A549 treated with AZD9567 at 1 μM for 4 hours (cell line): ENCODE data around the gene RAB11FIP5. TPM values are rescaled to one million over a fixed set of nuclear protein-coding genes. Genes with fewer than 3 reads are reported as not detected.

Experiments
- total RNA-seq: library from RNA; stranded (reverse); fragments of 200-300 nt; extraction: Qiagen RNA extraction; gene quantifications from 5 replicates; pipeline ENCODE4 v1.2.3, GENCODE V29; 2022; ENCODE audit not compliant: insufficient read depth

The RAB11FIP5 gene, protein sequence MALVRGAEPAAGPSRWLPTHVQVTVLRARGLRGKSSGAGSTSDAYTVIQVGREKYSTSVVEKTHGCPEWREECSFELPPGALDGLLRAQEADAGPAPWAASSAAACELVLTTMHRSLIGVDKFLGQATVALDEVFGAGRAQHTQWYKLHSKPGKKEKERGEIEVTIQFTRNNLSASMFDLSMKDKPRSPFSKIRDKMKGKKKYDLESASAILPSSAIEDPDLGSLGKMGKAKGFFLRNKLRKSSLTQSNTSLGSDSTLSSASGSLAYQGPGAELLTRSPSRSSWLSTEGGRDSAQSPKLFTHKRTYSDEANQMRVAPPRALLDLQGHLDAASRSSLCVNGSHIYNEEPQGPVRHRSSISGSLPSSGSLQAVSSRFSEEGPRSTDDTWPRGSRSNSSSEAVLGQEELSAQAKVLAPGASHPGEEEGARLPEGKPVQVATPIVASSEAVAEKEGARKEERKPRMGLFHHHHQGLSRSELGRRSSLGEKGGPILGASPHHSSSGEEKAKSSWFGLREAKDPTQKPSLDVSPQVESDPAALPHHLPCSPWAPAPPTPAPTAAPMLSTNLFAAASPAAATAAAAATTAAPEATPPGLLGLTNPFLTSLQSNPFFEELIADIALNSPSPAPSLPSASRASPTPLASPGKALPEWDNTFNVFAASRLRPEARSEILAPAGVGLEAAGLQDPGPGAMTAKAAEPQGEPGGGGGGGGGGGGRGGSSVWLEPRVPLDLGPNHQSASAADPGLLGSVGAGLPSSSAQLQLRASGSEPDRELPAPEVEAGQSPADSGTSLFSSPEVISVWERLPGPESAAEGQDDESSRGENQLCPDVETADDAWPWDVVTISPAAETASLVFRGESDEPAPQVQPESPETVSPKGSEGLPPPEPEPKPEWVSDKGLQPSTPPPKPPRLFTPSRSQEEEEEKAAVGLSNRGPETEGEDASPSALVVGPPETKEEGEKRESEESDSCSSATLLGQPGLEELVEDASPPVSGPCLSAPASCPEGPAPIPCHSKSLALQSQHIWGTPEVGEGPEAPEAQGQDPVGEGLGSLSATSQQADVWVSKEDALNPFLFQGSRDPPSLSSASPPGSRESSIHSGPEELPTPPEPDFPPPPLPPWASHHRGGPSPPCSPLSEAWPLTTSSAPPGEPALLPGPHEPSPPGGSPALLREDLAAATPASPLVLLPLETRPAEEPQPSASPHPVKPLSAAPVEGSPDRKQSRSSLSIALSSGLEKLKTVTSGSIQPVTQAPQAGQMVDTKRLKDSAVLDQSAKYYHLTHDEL (N-terminal part only)
- 27.9 to 33.9 TPM (median 32.6 TPM) in 5 replicates for total RNA-seq

DNA sequence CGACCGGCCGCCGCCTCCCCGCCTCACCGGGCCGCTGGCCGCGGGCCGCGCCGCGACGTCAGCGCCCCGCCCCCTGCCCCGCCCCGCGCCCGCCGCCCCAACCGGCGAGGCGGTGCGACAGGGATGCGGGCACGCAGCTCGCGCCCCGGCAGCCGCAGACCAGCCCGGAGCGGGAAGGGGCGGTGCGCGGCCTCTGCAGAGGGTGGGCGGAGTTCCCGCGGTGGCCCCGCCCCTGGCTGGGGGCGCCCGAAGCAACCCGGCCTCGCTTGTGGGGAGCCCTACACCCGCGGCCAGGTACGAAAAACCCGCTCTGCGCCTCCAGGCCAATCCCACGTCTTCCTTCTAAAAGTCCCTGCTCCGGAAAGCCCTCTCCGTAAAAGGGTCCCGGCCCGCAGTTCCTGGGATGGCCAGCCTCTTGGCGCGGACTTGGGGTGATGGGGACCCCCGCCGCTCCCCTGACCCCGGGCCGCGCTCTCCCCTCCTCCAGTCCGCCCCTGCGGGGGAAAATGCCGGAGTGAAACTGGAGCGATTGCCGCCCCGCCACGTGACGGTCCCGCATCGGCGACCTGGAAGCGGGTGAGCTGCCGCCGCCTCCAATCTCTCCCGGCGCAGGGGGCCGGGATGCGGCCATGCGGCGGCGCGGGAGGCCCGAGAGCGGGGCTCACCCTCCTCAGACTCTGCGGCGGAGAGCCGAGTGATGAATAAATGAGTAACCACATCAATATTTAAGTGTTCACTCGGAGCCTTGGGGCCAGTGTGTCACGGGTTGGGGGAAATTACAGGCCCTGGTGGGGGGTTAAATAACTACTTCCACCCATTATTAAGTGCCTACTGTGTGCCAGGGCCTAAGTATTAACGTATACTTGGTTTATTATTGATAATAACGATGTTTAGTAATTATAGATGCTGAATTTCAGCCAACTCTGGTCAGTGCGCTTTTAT is at the start of gene RAB11FIP5:
RAB11FIP5 (minus strand) TSS at position 36 of the 942 bp plus-strand sequence. CDS start 171 bp downstream, outside the sequence.

DNA sequence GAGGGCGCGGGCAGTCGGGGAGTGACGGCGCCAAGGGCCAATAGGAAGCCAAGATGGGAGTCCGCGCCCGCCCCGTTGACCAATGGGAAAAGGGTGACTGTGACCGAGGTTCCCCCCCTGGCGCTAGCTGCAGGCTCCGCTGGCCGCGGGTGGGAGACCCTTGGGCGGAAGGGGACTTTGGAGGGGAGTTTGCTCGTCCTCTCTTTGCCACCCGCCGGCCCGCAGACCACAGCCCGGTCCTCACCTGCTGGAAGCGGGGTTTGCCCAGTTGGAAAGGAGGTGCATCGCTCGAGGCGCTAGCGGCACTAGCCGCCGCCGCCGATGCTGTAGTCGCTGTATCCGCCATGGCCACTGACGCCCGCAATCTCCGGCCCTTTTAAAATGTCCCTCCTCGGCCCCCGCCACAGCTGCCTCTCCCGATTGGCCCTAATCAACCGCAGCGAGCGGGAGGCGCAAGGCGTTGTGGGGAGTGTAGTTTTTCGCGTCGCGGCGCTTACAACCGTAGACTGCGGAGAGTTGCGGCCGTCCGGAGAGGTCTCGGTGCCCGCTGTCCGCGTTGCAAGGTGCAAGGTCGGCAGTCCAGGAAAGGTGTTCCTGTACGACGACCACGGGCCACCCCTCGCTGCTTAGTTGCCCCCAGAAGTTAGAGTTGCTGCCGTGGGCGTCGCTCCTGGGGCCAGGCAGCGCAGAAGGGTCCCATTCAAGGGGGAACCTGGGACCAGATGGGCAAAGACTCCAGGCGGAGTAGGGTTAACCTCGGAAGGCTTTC is 41.2 kb downstream of the RAB11FIP5 start, which contains the start of gene SFXN5:
SFXN5 (minus strand) TSS at position 353 of the 769 bp plus-strand sequence; CDS start at position 346, 7 bp downstream.

Other genes starting within 250 kb of the RAB11FIP5 start
- gene SPR, start 225.5 kb downstream of the RAB11FIP5 start, total RNA-seq = 64.6 to 133 TPM (median 124 TPM) in 5 replicates
- 0.08 to 0.24 TPM (median 0.19 TPM) in 4 of 5 replicates, not detected in the other for gene EMX1, start 195.4 kb downstream of the RAB11FIP5 start, total RNA-seq
- 8.0 to 14.7 TPM (median 14.0 TPM) in 5 replicates for gene SFXN5, start 41.2 kb downstream of the RAB11FIP5 start, total RNA-seq
- 0.02 to 0.05 TPM in 2 of 5 replicates, not detected in the others for gene NOTO, start 89.6 kb upstream of the RAB11FIP5 start, total RNA-seq
- gene SMYD5, start 101.3 kb upstream of the RAB11FIP5 start, total RNA-seq = 44.3 to 52.5 TPM (median 50.0 TPM) in 5 replicates
- gene PRADC1, start 120.3 kb upstream of the RAB11FIP5 start, total RNA-seq = 15.7 to 27.3 TPM (median 26.9 TPM) in 5 replicates
- gene CCT7, start 121.4 kb upstream of the RAB11FIP5 start, total RNA-seq = 548 to 986 TPM (median 590 TPM) in 5 replicates
- 3.5 to 5.5 TPM (median 4.8 TPM) in 5 replicates for gene FBXO41, start 171.5 kb upstream of the RAB11FIP5 start, total RNA-seq
- gene EGR4, start 180.6 kb upstream of the RAB11FIP5 start, total RNA-seq = 0.20 to 0.40 TPM (median 0.33 TPM) in 4 of 5 replicates, not detected in the other